Body of pancreas (tissue), 4 donors: ENCODE measurements around the gene MB21D2.

Experiments
- POLR2A ChIP-seq, 3 donors: fragments of 450-650 bp; IDR thresholded peaks; one replicate each; pipeline ENCODE4 v1.6.1; 2016; ENCODE audit warnings: antibody characterized with exemption in 3 of 3, mild to moderate bottlenecking in 2 of 3
- TF ChIP-seq, protein P1 (sequence below), 7 experiments: fragments of 450-650 bp in 4 of 7; fragments of 200-600 bp in 3 of 7; sonication (generic) in 3 of 7; IDR thresholded peaks; one replicate each; pipeline ENCODE4 v1.5.1; 2016 to 2019; ENCODE audit warnings: antibody characterized with exemption in 7 of 7

DNA sequence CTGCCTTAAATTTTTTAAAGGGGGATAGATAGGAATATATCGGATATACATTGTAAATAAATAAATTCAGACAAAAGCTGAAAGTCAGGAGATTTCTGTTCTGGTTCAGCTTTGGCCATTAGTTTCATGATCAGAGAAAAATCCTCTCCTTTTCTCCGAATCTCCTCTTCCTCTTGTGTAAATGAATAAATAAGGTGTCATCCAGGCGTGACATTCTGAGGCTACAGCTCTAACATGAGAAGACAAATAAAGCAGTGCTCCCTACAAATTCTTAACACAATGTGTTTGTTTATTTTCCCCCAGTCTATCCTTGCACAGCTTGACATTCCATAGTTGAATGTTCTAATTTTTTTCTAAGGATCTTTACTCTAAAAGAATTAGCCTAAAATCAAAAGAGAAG, 9.4 kb upstream of the MB21D2 start:
- TF ChIP-seq, protein P1, sequence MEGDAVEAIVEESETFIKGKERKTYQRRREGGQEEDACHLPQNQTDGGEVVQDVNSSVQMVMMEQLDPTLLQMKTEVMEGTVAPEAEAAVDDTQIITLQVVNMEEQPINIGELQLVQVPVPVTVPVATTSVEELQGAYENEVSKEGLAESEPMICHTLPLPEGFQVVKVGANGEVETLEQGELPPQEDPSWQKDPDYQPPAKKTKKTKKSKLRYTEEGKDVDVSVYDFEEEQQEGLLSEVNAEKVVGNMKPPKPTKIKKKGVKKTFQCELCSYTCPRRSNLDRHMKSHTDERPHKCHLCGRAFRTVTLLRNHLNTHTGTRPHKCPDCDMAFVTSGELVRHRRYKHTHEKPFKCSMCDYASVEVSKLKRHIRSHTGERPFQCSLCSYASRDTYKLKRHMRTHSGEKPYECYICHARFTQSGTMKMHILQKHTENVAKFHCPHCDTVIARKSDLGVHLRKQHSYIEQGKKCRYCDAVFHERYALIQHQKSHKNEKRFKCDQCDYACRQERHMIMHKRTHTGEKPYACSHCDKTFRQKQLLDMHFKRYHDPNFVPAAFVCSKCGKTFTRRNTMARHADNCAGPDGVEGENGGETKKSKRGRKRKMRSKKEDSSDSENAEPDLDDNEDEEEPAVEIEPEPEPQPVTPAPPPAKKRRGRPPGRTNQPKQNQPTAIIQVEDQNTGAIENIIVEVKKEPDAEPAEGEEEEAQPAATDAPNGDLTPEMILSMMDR (IDR thresholded peaks at IDR 0.05) = no peak
- no peak for TF ChIP-seq POLR2A (IDR thresholded peaks at IDR 0.05)
